GM21423 (cell line): ENCODE results near the gene AMIGO2.
"Not testable (repeated sequence)": the region's sequence is repeated elsewhere in the genome, so short reads cannot be mapped to it uniquely, and the experiment has no call there.

Experiments used
- ATAC-seq: cut with Tn5 transposase; IDR thresholded peaks from one replicate; pipeline ENCODE4 v1.9.1; 2021; ENCODE audit warnings: mild to moderate bottlenecking, moderate library complexity; ENCODE audit not compliant: unreplicated experiment

Gene AMIGO2

GRCh38 chr12:47075192-47076084, 4.3 kb downstream of the AMIGO2 start:
- no peak for ATAC-seq

GRCh38 chr12:47074757-47075156, 5.0 kb downstream of the AMIGO2 start:
- ATAC-seq = no peak

- no peak for ATAC-seq
These were observed 5.8 kb downstream of the AMIGO2 start for GRCh38 chr12:47073951-47074350.

- ATAC-seq = no peak
These were observed 8.4 kb downstream of the AMIGO2 start for GRCh38 chr12:47071241-47071852.

- ATAC-seq = no peak
These were observed 9.4 kb downstream of the AMIGO2 start for GRCh38 chr12:47070310-47070709.

GRCh38 chr12:47068539-47068938, 11.2 kb downstream of the AMIGO2 start:
- ATAC-seq = no peak

GRCh38 chr12:47067771-47068431, 11.9 kb downstream of the AMIGO2 start:
- no peak for ATAC-seq

- ATAC-seq = no peak
These were observed 12.6 kb downstream of the AMIGO2 start for GRCh38 chr12:47067176-47067575.

GRCh38 chr12:47066278-47067025, 13.3 kb downstream of the AMIGO2 start:
- no peak for ATAC-seq

- ATAC-seq = no peak
These were observed 14.2 kb downstream of the AMIGO2 start for GRCh38 chr12:47065546-47065945.

GRCh38 chr12:47058640-47059039, 21.1 kb downstream of the AMIGO2 start:
- ATAC-seq = not testable (repeated sequence)

- ATAC-seq = not testable (repeated sequence)
These were observed 22.8 kb downstream of the AMIGO2 start for GRCh38 chr12:47056944-47057343.

- ATAC-seq = not testable (repeated sequence)
These were observed 23.9 kb downstream of the AMIGO2 start for GRCh38 chr12:47055856-47056255.

GRCh38 chr12:47054659-47055058, 25.1 kb downstream of the AMIGO2 start:
- ATAC-seq = no peak

GRCh38 chr12:47053961-47054360, 25.8 kb downstream of the AMIGO2 start:
- ATAC-seq = no peak

GRCh38 chr12:47052274-47052673, 27.5 kb downstream of the AMIGO2 start:
- ATAC-seq = no peak

GRCh38 chr12:47051291-47051690, 28.5 kb downstream of the AMIGO2 start:
- not testable (repeated sequence) for ATAC-seq

- ATAC-seq = no peak
These were observed 31.2 kb downstream of the AMIGO2 start for GRCh38 chr12:47048541-47048940.

- ATAC-seq = no peak
These were observed 38.4 kb downstream of the AMIGO2 start for GRCh38 chr12:47041327-47041726.

GRCh38 chr12:47039756-47040155, 40.0 kb downstream of the AMIGO2 start:
- ATAC-seq = no peak

- ATAC-seq = no peak
These were observed 40.7 kb downstream of the AMIGO2 start for GRCh38 chr12:47039079-47039478.
